MM.1S (cell line): ENCODE data around the gene SLC16A13.

ENCODE experiments used
- DNase-seq: peaks from one replicate; pipeline ENCODE4 v3.0.0-alpha.2; 2015
- H2AFZ ChIP-seq: fragments of 300-600 bp; sonication (generic); 2 replicates; pipeline ENCODE4 v1.6.0; 2016; ENCODE audit warnings: antibody characterized with exemption, low read length
- H3F3A ChIP-seq: fragments of 300-600 bp; sonication (generic); 2 replicates; pipeline ENCODE4 v1.6.1; 2016; ENCODE audit warnings: mild to moderate bottlenecking, antibody characterized with exemption, low read length, moderate library complexity, mixed read lengths; ENCODE audit not compliant: insufficient read depth
- H3K27ac ChIP-seq: fragments of 300-600 bp; sonication (generic); 2 replicates; pipeline ENCODE4 v1.5.1; 2016; ENCODE audit warnings: mild to moderate bottlenecking, low read length
- H3K27me3 ChIP-seq: fragments of 300-600 bp; sonication (generic); replicated peaks from 2 replicates; pipeline ENCODE4 v1.6.0; 2016; ENCODE audit warnings: low read length; ENCODE audit not compliant: insufficient read depth
- H3K36me3 ChIP-seq: fragments of 300-600 bp; sonication (generic); replicated peaks from 2 replicates; pipeline ENCODE4 v1.6.1; 2016; ENCODE audit warnings: mild to moderate bottlenecking, low read length, mixed read lengths; ENCODE audit not compliant: insufficient read depth
- H3K4me1 ChIP-seq: fragments of 300-600 bp; sonication (generic); 2 replicates; pipeline ENCODE4 v1.6.1; 2016; ENCODE audit warnings: low read length, mixed read lengths
- H3K4me2 ChIP-seq: fragments of 300-600 bp; sonication (generic); 2 replicates; pipeline ENCODE4 v1.6.0; 2016; ENCODE audit warnings: low read depth, low read length
- H3K4me3 ChIP-seq: fragments of 300-600 bp; sonication (generic); 2 replicates; pipeline ENCODE4 v1.5.1; 2016; ENCODE audit warnings: low read length, mixed read lengths
- H3K79me2 ChIP-seq: fragments of 300-600 bp; sonication (generic); 2 replicates; pipeline ENCODE4 v1.6.1; 2016; ENCODE audit warnings: mixed run types, low read length, mixed read lengths
- H3K9ac ChIP-seq: fragments of 300-600 bp; sonication (generic); 2 replicates; pipeline ENCODE4 v1.6.1; 2016; ENCODE audit warnings: low read length, mixed read lengths
- H3K9me2 ChIP-seq: fragments of 300-600 bp; sonication (generic); replicated peaks from 2 replicates; pipeline ENCODE4 v1.6.1; 2016; ENCODE audit warnings: mild to moderate bottlenecking, low read length, mixed read lengths; ENCODE audit not compliant: insufficient read depth
- H3K9me3 ChIP-seq: fragments of 300-600 bp; sonication (generic); replicated peaks from 2 replicates; pipeline ENCODE4 v1.6.1; 2016; ENCODE audit warnings: mild to moderate bottlenecking, low read length, mixed read lengths; ENCODE audit not compliant: insufficient read depth
- H4K20me1 ChIP-seq: fragments of 300-600 bp; sonication (generic); 2 replicates; pipeline ENCODE4 v1.6.1; 2016; ENCODE audit warnings: mild to moderate bottlenecking, low read length, moderate library complexity, mixed read lengths; ENCODE audit not compliant: insufficient read depth
- CTCF ChIP-seq: fragments of 300-600 bp; sonication (generic); IDR thresholded peaks from 2 replicates; pipeline ENCODE4 v1.5.1; 2016; ENCODE audit warnings: antibody characterized with exemption, low read length, mixed read lengths
- EZH2 ChIP-seq: fragments of 300-600 bp; sonication (generic); optimal IDR thresholded peaks from 2 replicates; pipeline ENCODE3; 2017; ENCODE audit warnings: low read depth, mild to moderate bottlenecking, antibody characterized with exemption, low read length, mixed read lengths
- EZH2phosphoT487 ChIP-seq: fragments of 300-600 bp; sonication (generic); IDR thresholded peaks from 2 replicates; pipeline ENCODE4 v1.6.1; 2018; ENCODE audit warnings: antibody characterized with exemption, low read length

Gene SLC16A13

GRCh38 chr17:7004398-7005253, 31.2 kb upstream of the SLC16A13 start:
- Histone ChIP-seq H3K9ac (no peak overlapping the region), H3K4me3 (no peak overlapping the region), H3K9me3 (no peaks in the 10 kb centered on the region), H3F3A (0 out of 2 replicates have a peak, but pooled peaks cover 12% of the 10 kb centered on the region), H3K27ac (no peak overlapping the region), H3K9me2 (no peaks in the 10 kb centered on the region), H2AFZ (no peak overlapping the region), H3K4me2 (no peak overlapping the region), H4K20me1 (no peaks in the 10 kb centered on the region), H3K36me3 (0 out of 2 replicates have a peak, but pooled peaks cover 5% of the 10 kb centered on the region), H3K27me3 (no peaks in the 10 kb centered on the region), H3K79me2 (peaks cover 32% of the 10 kb centered on the region), H3K4me1 (no peaks in the 10 kb centered on the region)
- TF ChIP-seq EZH2phosphoT487, result no peak
- TF ChIP-seq EZH2, result no peak
- peak; percentile 71 for TF ChIP-seq CTCF
- DNase-seq, result peak; percentile 72

GRCh38 chr17:7005716-7006115, 30.1 kb upstream of the SLC16A13 start:
- Histone ChIP-seq H3K27ac (no peak overlapping the region), H2AFZ (no peak overlapping the region), H3F3A (0 out of 2 replicates have a peak, but pooled peaks cover 12% of the 10 kb centered on the region), H3K9me3 (no peaks in the 10 kb centered on the region), H3K79me2 (peaks cover 43% of the 10 kb centered on the region), H3K4me2 (no peak overlapping the region), H3K36me3 (0 out of 2 replicates have a peak, but pooled peaks cover 5% of the 10 kb centered on the region), H3K4me1 (peaks cover 5% of the 10 kb centered on the region; the same call in 1 of the 2 replicates), H4K20me1 (no peaks in the 10 kb centered on the region), H3K9me2 (no peaks in the 10 kb centered on the region), H3K27me3 (no peaks in the 10 kb centered on the region), H3K4me3 (no peak overlapping the region), H3K9ac (no peak overlapping the region)
- DNase-seq, result no peak
- TF ChIP-seq CTCF, result no peak
- TF ChIP-seq EZH2, result no peak
- no peak for TF ChIP-seq EZH2phosphoT487

- no peak for TF ChIP-seq EZH2
- no peak for TF ChIP-seq EZH2phosphoT487
- TF ChIP-seq CTCF, result no peak
- DNase-seq, result no peak
- Histone ChIP-seq H3K4me2 (no peak overlapping the region), H3K36me3 (0 out of 2 replicates have a peak, but pooled peaks cover 4% of the 10 kb centered on the region), H3K79me2 (peaks cover 57% of the 10 kb centered on the region), H3K9me3 (no peaks in the 10 kb centered on the region), H3K9me2 (no peaks in the 10 kb centered on the region), H3K4me3 (no peak overlapping the region), H2AFZ (no peak overlapping the region), H3K27ac (no peak overlapping the region), H3K9ac (no peak overlapping the region), H3K27me3 (no peaks in the 10 kb centered on the region), H3K4me1 (peaks cover 10% of the 10 kb centered on the region), H3F3A (0 out of 2 replicates have a peak, but pooled peaks cover 12% of the 10 kb centered on the region), H4K20me1 (no peaks in the 10 kb centered on the region)
These were observed 28.7 kb upstream of the SLC16A13 start for GRCh38 chr17:7007143-7007542.
